22Rv1 (cell line): ENCODE measurements around the gene RAB22A.

Experiments
- H3K27ac ChIP-seq: fragments of 450-650 bp; 2 replicates; pipeline ENCODE4 v1.5.1; 2017
- CTCF ChIP-seq: fragments of 450-650 bp; IDR thresholded peaks from 2 replicates; pipeline ENCODE4 v1.5.1; 2017; ENCODE audit warnings: mild to moderate bottlenecking
- ZFX ChIP-seq: fragments of 450-650 bp; IDR thresholded peaks from 2 replicates; pipeline ENCODE4 v1.6.1; 2017; ENCODE audit warnings: antibody characterized with exemption, borderline replicate concordance

Gene RAB22A

GRCh38 chr20:58303547-58303946, 6.0 kb upstream of the RAB22A start:
- no peak overlapping the region for H3K27ac ChIP-seq
- TF ChIP-seq CTCF (no peak), ZFX (no peak)

GRCh38 chr20:58305061-58305460, 4.5 kb upstream of the RAB22A start:
- no peak overlapping the region for H3K27ac ChIP-seq
- TF ChIP-seq ZFX (no peak), CTCF (no peak)

- no peak for TF ChIP-seq CTCF
- no peak for TF ChIP-seq ZFX
- H3K27ac ChIP-seq, result no peak overlapping the region
Observed at GRCh38 chr20:58306421-58307261, 2.9 kb upstream of the RAB22A start.

- no peak overlapping the region for H3K27ac ChIP-seq
- no peak for TF ChIP-seq CTCF
- no peak for TF ChIP-seq ZFX
Observed at GRCh38 chr20:58307270-58307669, 2.2 kb upstream of the RAB22A start.

- no peak overlapping the region; the same call in 1 of the 2 replicates for H3K27ac ChIP-seq
- no peak for TF ChIP-seq ZFX
- TF ChIP-seq CTCF, result no peak
Observed at GRCh38 chr20:58308290-58308679, 1.2 kb upstream of the RAB22A start.

GRCh38 chr20:58308680-58309527, 611 bp upstream of the RAB22A start:
- no peak overlapping the region; the same call in 1 of the 2 replicates for H3K27ac ChIP-seq
- TF ChIP-seq ZFX, result no peak
- TF ChIP-seq CTCF, result no peak

GRCh38 chr20:58310291-58310782, 822 bp downstream of the RAB22A start:
- TF ChIP-seq CTCF (no peak), ZFX (no peak)
- peak overlapping the region; percentile 62 for H3K27ac ChIP-seq
